KBM-7 (cell line): ENCODE results near the gene NHSL2.

Experiments used
- DNase-seq: peaks from one replicate; pipeline ENCODE4 v3.0.0-alpha.2; 2015
- in situ Hi-C: fragments of 300-500 bp; cut with MboI; formaldehyde crosslinking; loops from 2 replicates; pipeline ENCODE4 v1.14.3; 2020; ENCODE audit warnings: low sequenced_read_pairs, low pct_unique_long_range_greater_than_20kb, mixed read lengths

NHSL2 gene

GRCh38 chrX:72029483-72030411, 119.1 kb downstream of the NHSL2 start:
- in situ Hi-C loops: no loop called here
- no peak for DNase-seq

- in situ Hi-C loops: no loop called here
These were observed 119.8 kb downstream of the NHSL2 start for GRCh38 chrX:72030431-72030830.

GRCh38 chrX:72031118-72031517, 120.5 kb downstream of the NHSL2 start:
- in situ Hi-C loops: no loop called here
- no peak for DNase-seq

More at GRCh38 chrX:72030431-72030830, 119.8 kb downstream of the NHSL2 start:
- no peak for DNase-seq

- no peak for DNase-seq
- in situ Hi-C loops: no loop called here
These were observed 121.0 kb downstream of the NHSL2 start for GRCh38 chrX:72031634-72032033.

GRCh38 chrX:72037601-72038000, 127.0 kb downstream of the NHSL2 start:
- in situ Hi-C loops: no loop called here
- DNase-seq: no peak

- DNase-seq: no peak
- in situ Hi-C loops: no loop called here
These were observed 127.4 kb downstream of the NHSL2 start for GRCh38 chrX:72038016-72038415.

- no peak for DNase-seq
These were observed 128.2 kb downstream of the NHSL2 start for GRCh38 chrX:72038868-72039267.

DNA sequence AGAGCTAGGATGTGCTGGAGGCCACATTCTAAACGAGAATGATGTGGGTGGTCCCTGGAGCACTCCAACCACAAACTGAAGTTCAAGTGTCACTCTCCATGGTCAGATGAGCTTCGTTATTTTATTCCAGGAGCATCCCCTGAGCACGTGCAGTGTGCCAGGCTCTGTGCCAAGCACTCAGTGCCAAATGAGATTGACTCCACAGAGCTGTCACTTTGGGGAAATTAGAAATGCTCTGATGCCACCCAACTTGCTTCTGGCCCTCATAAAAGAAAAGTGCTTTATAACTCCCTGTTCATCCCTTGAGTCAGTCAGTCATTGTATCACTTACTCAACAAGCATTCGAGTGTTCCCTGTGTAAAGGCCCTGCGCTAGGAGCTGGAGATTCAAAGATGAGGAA, 129.9 kb downstream of the NHSL2 start:
- no peak for DNase-seq
- in situ Hi-C loops: no loop called here

More at GRCh38 chrX:72038868-72039267, 128.2 kb downstream of the NHSL2 start:
- in situ Hi-C loops: no loop called here

GRCh38 chrX:72041176-72041575, 130.5 kb downstream of the NHSL2 start:
- DNase-seq: no peak
- in situ Hi-C loops: no loop called here

DNA sequence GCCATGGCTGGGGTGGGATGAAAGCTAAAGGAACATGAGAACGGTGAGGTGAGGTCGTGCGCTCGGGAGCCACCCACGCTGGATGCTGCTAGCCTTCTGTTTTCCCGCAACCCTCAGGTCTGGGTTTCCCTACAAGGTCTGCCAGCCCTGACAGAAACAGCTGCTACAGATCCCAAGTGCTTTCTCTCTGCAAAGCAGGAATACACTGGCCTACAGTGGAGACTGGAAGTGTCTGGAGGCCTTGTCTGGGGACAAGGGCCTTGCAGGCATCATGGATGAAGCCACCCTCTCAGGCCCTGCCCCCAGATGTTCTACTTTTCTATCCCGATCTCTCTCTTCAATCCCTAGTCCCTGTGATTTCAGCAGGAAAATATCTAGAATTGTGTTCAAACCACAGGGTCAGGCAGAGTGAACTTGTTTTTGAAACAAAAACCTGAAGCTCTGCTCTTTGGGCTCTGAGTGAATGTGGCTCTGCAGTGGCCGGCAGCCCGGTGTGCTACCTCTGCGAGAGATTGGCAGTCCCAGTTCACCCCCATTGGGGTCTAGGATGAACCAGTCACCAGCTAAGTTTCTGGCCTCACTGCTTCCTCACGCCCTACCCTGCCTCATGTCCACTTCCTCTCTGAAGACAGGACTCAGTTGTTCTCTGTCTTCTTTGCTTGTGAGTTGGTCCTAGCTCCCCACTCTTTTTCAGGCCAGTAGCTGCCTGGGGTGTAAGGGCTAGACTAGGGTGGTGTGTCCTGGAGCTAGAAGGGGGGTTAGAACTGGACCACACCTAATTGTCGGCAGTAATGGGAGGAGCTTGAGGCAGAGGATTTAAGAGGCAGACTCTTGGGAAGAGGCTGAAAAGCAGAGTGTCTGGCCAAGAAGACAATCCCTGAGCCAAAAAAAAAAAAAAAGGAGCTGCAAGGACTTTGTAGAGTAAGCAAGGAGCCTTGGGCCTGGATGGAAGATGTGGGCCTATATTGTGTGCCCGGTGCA, 131.5 kb downstream of the NHSL2 start:
- no peak for DNase-seq
- in situ Hi-C loops: no loop called here

- in situ Hi-C loops: no loop called here
- no peak for DNase-seq
These were observed 132.2 kb downstream of the NHSL2 start for GRCh38 chrX:72042852-72043248.

- in situ Hi-C loops: no loop called here
- no peak for DNase-seq
These were observed 133.0 kb downstream of the NHSL2 start for GRCh38 chrX:72043636-72044035.

DNA sequence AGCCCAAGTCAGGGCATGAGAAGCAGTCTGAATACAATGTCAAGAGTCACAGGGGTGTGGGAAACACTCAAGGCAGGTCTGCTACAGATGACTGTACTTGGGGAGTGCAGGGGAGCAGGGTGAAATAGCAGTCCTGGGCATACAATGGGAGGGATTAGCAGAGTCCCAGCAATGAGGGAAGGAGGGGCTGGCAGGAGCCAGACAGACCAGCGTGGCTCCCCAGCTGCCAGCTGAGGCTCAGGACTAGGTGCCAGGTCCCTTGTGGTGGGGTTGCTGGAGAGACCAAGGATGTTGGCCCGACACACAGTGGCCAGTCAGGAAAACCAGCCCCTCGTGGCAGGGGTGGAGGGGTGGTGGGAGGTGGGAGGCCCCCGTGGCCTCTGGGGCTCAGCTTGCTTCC, 134.5 kb downstream of the NHSL2 start:
- no peak for DNase-seq
- in situ Hi-C loops: no loop called here

DNA sequence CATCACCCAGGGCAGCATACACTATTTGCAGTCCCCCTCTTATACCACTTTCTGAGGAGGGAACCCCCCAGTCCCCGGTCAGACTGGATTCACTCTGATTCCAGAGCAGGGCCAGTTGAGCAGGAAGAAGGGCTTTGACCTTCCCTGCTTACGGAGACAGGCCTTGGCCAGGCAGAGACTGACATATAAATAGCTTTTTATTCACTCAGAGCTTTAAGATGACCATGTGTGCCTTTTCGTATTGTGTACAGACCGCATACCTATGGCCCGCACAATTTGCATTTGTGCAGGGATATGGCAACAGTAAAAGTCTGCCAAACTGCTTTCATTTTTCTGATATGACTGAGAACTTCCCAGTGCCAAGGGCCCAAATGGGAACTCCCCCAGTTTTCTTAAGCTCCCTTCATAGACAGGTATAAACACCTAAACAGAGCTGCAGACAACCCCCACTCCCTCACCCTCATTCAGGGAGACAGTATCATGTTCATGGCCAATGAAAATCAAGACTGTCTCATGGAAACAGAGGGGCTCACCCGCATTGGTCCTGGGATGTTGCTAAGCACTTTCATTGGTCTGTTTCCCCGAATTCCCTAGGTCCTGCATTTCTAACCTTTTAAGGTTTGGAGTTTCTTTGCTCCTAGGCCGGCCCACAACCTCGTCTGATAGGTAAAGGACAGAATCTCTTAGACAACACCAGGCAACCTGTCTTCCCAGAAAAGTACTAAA, 135.1 kb downstream of the NHSL2 start:
- DNase-seq: no peak
- in situ Hi-C loops: no loop called here

DNA sequence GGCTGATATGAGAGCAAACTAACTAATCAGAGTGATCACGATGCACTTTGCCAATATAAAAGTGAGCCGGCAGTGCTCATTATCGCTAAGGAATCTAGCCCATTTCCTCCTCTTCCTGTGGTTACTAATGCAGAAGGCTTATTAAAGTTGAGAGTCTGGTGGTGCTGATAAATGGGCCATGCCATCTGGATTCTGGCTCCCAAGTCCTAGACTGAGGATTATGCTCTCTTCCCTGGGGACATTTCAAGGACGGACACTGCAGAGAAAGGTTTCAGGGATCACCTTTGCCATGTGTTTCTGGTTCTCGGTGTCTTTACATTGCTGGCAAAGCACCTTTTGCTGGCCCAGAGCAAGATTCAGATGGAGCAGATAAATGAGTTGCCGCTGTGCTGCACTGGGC, 135.8 kb downstream of the NHSL2 start:
- in situ Hi-C loops: no loop called here
- peak; percentile 31 for DNase-seq

GRCh38 chrX:72048510-72049455, 138.1 kb downstream of the NHSL2 start:
- in situ Hi-C loops: no loop called here
- peak; percentile 20 for DNase-seq

DNA sequence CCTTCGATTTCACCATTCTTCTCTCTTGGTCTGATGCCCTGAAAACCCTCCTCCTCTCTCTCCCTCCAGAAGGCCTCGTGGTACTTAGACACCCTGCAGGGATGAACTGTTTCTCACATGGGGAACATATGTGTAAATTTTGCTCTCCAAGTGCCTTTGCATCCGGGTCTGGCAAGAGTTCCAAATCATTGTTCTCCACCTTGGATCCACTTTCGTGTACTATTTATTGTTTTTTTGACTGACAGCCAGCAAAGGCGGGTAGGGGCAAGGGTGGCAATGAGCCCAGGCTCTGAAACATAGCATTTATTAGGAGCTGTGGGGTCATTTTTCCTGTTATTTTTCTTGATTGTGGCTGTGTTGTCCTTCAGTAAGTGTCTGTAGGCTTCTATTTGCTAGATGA, 139.4 kb downstream of the NHSL2 start:
- no peak for DNase-seq
- in situ Hi-C loops: no loop called here

GRCh38 chrX:72051589-72051988, 140.9 kb downstream of the NHSL2 start:
- in situ Hi-C loops: no loop called here
- no peak for DNase-seq
